HG03196 (cell line): ENCODE measurements around the gene GDPD3.
"Not testable (repeated sequence)": the region's sequence is repeated elsewhere in the genome, so short reads cannot be mapped to it uniquely, and the experiment has no call there.

Experiments used
- ATAC-seq: cut with Tn5 transposase; IDR thresholded peaks from one replicate; pipeline ENCODE4 v1.9.1; 2021; ENCODE audit not compliant: unreplicated experiment

The GDPD3 gene

DNA sequence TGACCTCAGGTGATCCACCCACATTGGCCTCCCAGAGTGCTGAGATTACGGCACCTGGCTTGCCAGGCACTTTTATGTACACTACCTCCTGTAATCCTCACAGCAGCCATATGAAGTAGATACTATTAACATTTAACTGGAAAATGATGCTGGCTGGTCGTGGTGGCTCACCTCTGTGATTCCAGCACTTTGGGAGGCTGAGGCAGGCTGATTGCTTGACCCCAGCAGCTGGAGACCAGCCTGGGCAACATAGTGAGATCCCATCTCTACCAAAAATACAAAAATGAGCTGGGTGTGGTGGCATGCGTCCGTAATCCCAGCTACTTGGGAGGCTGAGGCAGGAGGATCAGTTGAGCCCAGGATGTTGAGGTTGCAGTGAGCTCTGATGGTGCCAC is 11.6 kb upstream of the GDPD3 start:
- no peak for ATAC-seq

DNA sequence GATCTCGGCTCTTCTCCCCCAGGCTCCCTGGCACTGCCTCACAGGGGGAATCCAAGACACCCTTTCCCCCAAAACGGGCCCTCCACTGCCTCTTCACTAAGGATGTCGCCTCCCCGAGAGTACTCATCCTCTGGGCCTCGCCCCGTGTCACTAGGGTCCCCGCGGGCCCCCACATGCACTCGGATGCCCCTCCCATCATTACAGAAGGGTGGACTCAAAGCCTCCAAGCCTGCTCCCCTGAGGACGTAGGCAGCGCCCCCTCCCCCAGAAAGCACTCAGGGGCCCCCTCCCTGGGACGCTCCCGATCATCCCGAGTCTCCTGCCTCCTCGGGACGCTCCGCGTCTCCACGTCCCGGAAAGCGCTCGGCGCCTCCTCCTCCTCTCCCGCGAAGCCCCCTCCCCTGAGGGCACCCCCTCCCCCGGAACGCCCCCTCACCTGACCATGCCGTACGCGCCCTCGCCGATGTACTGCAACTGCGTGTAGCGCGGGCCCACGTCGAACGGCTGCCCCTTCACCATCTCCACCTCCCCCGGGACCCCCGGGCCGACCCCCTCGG is 9.3 kb upstream of the GDPD3 start:
- no peak for ATAC-seq

DNA sequence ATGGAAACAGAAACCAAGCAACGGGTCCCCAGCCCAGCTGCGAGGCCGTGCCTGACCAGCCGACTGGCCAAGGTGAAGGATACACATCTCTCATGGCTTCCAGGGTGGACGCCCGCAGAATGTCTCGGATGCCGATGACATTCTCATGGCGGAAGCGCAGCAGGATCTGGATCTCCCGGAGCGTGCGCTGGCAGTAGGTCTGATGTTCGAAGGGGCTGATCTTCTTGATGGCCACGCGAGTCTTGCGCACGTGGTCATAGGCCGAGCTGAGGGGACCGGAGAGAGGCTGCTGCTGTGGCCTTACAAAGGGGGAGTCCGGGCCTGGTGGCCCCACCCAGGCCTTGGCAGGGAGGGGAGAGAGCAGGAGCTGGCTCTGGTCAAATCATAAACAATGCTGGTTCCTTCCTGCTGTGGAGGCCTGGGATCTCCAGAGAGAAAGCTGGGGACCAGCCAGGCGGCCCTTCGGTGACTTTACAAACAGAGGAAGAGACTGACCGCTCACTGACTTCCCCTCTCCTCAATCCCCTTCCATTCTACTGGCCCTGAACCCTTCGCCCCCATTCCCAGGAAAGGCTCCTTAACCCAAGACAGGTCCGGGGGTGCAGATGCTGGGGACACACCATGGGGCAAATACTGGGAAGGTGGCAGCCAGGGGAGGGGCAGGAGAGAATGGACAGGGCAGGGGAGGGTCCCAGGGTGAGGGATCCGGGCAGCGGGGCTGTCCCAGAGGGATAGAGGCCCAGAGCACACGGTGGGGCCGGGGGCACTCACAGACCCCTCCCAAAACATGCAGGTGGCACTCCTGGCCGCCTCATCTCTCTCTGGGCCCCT is 8.6 kb upstream of the GDPD3 start:
- no peak for ATAC-seq

DNA sequence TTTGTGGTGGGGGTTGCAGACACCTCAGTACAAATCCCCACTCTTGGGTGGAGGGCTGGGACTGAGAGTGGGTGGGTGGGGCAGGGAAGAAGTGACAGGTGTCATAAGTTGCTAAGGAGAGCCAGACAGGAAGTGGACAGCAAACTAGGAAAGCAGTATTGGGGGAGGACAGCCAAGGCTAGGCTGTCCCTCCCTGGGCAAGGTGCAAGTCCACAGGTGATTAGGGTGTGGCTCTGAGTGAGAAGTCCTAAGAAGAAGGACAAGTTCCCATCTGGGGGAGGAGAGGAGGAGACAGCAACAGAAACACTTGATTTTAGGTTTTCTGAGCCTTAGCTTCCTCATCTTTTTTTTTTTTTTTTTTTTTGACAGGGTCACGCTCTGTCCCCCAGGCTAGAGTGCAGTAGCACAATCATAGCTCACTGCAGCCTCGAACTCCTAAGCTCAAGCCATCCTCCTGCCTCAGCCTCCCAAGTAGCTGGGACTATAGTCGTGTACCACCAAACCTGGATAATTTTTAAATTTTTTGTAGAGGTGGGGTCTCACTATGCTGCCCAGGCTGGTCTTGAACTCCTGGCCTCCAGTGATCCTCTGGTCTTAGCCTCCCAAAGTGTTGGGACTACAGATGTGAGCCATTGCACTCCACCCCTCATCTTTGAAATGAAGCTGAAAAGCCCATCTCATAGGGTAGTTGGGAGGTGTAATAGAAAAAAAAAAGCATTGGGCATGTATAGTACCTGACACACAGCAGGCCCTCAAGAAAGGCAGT is 7.2 kb upstream of the GDPD3 start:
- no peak for ATAC-seq

DNA sequence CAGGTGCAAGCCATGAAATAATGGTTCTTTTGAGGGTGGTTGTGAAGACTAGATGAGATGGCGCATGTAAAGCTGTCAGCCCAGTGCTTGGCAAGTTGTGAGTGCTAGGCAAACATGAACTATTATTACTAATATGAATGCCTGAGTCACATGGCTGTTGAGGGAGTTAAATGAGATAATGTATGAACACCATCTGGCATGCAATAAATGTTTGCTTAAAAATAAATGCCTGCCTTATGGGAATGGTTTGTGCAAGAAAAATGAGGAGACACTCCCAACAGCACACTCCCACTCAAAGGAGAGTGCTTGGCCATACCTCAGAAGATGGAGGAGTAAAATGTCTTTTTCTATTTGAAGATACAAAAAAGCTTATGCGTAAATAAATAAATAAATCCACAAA is 6.1 kb upstream of the GDPD3 start:
- no peak for ATAC-seq

DNA sequence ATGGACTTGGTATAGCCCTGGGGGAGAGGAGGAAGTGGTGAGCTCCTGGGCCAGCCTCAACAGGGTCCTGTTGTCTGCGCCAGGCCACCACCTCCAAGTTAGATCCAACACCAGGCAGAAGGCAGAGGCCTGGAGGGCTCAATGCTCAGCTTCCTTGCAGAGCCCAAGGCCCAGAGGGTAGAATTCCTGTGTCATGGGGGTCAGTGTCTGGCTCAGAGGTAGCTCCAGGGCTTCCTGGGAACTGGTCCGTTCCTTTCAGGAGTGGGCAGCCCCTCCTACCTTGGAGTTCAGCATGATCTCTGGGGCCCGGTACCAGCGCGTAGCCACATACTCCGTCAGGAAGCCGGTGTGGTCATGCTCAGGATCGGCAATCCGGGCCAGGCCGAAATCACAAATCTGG is 4.4 kb upstream of the GDPD3 start:
- no peak for ATAC-seq

DNA sequence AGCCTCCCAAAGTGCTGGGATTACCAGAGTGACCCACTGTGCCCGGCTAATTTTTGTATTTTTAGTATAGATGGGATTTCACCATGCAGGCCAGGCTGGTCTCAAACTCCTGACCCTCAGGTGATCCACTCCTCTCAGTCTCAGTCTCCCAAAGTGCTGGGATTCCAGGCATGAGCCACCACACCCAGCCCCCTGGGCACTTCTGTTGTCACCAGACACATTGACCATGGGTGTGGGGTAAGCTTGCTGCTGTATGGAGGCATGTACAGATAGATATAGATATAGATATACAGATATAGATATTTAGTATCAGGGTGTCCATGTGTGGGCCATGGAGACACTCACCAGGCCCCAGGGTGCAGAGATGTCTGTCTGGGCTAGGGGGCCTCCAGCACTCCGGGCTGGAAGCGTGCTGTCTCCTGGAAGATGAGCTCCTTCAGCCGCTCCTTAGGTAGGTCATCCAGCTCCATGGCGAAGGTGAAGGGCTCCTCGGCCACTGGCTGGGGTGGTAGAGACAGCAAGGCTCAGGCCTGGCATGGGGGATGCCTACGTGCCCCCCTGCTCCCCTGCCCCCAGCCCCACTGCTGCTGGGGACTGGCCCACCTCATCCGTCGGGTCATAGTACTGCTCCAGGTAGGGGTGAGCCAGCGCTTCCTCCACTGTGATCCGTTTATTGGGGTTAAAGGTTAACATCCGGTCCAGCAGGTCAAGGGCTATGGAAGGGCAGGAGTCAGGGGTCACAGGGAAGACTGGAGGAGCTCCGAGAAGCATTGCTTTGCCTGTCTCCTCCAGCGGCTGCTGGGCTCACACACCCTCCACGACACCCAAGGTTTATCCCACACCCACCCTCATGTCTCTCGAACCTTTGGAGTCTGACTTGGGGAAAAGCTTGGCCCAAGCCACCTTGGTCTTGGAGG is 3.2 kb upstream of the GDPD3 start:
- ATAC-seq: no peak

DNA sequence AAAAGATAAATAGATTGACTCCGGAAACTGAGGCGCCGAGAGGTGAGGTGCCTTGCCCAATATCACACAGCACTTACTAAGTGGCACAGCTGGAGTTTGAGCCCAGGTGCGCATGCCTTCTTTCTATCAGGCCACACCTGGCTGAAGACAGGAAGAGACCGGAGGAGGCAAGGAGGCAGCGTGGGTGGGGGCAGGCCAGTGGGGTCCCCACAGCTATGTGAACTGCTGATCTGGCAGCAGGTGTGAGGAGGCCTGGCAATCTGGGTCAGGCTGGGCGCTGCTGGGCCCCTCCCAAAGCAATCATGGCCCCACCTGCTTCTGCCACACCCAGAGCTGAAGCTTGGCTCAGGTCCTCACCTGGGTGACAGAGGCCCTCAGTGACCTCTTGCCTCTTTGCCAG is 1.9 kb upstream of the GDPD3 start:
- ATAC-seq: no peak

DNA sequence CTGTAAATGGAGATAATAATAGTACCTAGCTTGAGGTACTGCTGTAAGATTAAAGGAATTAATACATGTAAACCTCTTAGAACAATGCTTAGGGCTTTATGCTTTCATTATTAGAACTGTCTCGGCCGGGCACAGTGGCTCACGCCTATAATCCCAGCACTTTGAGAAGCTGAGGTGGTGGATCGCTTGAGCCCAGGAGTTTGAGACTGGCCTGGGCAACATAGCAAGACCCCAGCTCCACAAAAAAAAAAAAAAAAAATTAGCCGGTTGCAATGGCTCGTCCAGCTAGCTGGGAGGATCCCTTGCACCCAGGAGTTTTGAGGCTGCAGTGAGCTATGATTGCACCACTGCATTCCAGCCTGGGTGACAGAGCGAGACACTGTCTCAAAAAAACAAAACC is 1.5 kb upstream of the GDPD3 start:
- not testable (repeated sequence) for ATAC-seq

DNA sequence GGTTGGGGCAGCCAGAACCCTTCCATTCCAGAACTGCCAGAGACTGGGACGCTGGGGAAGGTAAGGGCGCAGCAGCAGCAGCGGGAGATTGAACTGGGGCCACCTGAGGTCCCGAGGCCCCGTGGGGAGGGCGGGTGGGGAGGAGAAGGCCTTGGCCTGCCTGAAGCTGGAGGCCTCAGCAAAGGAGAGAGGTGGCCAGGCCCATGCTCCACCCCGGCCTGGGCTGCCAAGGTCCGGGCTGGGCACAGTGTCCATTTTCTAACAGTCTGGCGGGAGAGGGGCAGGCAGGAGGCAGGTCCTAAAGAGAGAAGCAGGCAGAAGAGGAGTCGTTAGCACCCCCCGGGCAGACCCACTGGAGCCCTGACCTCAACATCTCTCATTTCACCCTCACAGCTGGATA is 1.1 kb upstream of the GDPD3 start:
- ATAC-seq: no peak

DNA sequence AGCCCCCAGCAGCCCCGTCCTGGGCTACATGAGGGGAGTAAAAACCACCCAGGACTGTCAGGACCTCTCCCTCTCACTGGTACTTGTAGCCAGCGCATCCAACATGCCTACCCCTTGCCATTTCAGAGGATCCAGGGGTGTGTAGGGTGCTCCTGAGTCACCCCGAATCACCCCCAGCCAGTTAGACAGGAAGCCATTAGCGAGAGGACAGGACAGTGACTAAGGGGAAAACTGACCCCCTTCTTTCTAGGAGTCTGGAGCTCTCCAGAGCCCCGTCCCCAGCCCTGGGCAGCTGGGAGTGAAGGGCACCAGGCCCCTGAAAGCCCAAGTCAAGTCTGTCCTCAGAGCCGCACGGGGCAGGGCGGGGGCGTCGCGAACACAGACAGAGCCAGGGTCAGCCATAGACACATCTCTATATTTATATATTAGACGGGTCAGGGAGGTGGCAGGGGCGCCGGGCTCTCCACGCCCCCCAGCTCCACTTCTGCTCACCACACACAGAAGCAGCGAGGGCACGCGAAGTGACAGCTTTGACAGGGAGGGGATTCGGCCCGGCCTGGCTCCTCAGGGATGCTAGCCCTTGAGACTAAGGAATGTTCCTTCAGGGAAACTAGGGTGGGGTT is 485 bp upstream of the GDPD3 start:
- no peak for ATAC-seq

DNA sequence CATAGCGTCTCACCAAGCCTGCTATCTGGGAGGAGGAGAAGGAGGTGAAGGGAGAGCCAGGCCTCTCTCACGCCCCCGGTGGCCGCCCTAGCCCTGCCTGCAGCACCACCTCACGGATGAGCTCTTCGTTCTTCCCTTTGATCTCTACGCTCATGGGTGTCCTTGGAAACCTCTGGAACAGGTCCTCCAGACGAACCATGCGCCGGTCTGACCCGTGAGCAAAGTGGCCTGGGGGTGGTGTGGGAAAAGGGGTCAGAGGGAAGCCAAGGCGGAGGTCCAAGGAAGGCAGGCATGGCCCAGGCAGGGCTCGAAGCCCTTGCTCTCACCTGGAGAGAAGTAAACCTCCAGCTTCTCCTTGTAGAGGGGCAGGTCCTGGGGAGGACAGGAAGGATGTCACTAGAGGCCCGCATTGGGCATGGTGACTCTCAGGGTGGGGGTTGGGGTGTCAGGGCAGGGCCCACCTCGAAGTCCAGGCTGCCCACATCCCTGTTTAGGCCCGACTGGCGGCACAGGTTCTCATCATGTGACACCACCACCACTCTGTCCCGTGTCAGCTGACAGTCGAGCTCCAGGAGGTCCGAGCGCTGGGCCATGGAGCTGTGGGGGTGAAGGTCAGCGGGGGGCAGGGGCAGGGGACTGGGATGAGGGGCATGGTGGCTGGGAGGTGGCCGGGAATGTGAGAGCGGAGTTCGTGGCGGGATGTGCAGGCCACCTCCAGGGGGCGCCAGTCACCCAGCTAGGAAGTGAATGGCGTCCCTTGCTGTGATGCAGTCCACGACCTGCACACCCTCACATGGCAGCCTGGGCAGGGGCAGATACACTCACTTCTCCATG is 923 bp downstream of the GDPD3 start:
- ATAC-seq: no peak

DNA sequence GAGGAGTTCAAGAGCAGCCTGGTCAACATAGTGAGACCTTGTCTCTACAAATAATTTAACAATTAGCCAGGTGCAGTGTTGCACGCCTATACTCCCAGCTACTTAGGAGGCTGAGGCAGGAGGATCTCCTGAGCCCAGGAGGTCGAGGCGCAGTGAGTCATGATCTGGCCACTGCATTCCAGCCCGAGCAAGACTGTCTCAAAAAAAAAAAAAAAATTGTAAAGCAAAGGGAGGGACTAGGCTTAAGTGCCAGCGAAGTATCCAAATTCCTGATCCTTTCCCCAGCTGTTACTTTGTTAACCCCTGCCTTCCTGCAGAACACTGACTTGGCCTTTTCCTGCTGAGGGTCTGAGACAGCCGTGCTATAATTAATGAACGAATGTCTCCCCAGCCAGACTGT is 2.7 kb downstream of the GDPD3 start:
- ATAC-seq: no peak

DNA sequence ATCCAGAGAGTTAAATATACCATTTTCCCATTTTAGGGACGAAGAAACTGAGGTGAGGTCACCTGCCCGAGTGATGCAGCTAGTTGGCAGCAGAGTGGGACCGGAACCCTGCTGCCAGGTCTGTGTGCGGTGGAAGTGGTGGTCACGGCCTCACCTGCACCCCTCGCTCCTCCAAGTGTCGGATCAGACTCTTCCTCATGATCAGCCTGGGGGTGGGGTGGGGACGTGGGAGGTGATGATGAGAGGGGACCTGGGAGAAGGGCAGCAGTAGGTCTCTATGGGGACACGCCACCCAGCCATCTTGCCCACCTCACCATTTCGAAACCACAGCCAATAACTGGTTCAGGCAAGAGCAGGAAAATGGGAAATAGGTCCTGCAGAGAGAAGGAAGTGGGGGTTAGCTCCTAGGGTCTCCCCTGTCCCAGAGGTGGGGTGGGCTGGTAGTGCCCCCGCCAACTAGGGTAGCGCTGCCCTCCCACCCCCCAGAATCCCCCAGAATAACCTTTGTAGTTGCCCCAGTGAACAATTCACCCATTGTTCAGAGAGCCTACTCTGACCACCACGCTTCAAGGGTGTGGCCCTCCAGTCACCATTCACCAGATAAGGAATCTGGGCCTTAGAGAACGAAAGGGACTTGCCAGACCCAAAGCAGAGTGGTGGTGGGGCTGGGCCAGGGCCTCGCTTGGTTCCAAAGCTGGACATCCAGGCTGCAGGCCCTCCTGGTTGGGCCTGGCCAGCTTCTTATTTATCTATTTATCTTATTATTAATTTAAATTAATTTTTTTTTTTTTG is 5.1 kb downstream of the GDPD3 start:
- ATAC-seq: no peak

DNA sequence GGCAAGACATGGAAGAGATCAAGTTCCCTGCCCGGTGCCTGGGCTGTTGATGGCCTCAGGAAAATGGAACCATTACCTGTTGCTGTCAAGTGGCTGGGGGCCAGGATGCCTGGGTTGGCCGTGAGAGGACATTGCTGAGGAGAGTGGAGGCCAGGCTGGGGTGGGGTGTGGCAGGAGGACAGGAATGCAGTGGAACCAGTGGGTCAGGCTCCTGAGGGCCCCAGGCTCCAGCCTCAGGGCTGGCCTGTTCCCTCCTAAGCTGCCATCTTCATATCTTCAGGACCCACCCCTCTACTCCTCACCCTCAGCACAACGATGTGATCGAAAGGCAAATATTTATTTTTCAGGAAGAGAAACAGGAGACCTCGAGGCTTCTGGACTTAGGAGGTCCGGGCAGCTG is 8.8 kb downstream of the GDPD3 start:
- ATAC-seq: no peak

DNA sequence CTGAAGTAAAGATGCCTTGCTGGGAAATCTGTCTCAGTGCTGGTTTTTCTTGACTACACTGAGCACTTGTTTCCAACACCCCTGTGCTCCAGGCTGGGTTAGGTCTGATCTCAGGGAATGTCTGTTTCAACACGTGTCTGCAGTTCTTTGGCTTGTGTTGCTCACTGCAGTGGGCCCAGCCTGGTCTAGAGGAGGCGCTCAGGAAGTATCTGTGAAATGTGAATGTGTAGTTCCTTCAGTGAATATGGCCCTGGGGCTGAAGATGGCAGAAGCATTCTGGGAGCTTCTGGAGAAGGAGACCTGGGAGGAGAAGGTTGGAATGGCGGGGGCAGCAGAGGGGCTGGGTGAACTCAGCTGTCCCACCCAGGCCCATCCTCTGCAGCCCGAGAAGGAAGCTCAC is 9.2 kb downstream of the GDPD3 start:
- ATAC-seq: no peak

DNA sequence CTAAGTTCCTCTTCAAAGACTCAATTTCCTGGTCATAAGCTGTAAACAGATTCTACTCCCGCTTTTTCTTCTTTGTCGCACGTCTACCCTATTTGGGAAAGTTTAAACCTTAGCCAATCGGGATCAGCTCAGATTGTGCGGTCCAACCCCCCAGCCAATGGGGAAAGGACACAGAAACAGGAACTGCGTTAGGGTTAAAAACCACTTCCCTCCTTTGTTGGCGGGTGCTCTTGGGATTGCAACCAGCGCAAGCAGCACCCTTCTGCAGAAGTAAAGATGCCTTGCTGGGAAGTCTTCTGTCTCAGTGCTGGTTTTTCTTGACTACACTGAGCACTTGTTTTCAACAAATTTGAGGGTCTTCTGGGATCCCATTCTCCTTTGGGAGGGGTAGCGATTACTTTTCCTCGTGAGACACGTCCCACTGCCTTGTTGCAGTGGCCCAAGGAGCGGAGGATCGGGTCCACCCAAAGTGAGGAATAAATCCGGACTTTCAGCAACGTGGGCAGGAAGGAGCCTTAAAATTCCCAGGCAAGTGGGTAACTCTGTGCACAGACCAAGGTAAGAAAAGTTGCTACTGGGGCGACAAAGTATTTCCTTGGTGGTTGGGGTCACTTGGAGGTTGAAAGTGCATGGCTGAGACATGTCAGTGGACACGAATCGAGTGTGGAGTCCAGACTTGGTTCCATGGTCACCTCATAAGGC is 16.3 kb downstream of the GDPD3 start:
- ATAC-seq: no peak

DNA sequence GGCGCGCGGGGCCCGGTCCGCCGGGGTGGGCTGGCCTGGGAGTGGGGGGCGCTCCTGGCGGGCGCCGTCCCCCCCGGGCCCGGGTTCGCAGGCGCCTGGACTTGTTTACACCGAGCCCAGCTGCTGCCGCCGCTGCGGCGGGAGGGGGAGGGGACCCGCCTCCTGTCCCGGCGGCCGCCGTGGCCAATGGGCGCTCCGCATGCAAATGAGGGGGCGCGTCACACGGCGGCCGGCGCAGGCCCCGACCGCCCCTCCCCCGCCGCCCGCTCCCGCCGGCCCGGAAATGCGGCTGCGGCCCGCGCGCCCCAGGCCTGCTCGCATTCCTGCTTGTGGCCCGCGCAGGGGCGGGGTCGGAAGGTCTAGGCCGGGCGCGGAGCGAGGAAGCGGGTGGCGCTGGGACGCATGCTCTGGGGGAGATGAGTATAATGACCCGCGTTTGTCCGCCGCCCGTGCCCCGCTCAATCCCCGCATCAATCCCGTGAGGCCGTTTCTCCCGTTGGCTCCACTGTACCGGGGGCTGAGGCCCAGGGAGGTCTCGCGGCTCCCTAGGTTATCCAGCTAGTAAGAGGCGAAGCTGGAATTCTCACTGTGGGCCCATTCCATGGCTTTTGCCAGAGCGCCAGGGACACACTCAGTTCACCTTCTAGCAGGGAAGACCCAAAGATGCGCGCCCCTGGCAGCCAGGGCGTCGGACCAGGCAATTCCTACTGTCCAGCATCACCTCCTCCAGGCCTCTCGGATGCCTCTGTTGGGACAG is 17.1 kb downstream of the GDPD3 start, which contains the start of gene YPEL3:
YPEL3 (minus strand) TSS at position 109 of the 757 bp plus-strand sequence. CDS start 731 bp downstream, outside the sequence.
- no peak for ATAC-seq
